ENCODE results near the gene PADI6.

DNA sequence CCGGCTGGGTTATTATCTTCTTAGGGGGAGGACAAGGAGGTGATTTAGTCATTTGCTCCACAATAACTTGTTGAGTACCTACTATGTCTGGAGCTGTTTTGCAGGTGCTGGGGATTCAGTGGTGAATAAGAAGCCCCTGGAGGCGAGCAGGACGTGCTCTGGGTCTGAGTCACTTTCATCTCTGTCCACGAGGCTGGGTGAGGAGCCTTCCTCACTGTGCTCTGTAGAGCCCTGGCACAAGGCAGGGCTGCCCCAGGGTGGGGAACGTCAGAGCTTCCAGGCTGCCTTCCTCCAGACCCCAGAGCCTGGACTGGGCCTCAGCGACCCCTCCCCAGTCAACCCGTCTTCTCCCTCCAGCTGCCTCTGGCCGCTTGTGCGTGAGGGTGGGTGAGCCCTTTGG is 2.5 kb upstream of the PADI6 start:
- no peak for TF ChIP-seq BHLHE40 (IDR thresholded peaks at IDR 0.05; ENCODE audit: low read length)
- TF ChIP-seq MAZ (CRISPR knock-in tag; conservative IDR thresholded peaks at IDR 0.05 in 1 of 2, IDR thresholded peaks at IDR 0.05 in 1 of 2) = no peak
- TF ChIP-seq EZH2 (IDR thresholded peaks at IDR 0.05; ENCODE audit: borderline replicate concordance, low read depth, low read length) = no peak
- TF ChIP-seq, protein P1, sequence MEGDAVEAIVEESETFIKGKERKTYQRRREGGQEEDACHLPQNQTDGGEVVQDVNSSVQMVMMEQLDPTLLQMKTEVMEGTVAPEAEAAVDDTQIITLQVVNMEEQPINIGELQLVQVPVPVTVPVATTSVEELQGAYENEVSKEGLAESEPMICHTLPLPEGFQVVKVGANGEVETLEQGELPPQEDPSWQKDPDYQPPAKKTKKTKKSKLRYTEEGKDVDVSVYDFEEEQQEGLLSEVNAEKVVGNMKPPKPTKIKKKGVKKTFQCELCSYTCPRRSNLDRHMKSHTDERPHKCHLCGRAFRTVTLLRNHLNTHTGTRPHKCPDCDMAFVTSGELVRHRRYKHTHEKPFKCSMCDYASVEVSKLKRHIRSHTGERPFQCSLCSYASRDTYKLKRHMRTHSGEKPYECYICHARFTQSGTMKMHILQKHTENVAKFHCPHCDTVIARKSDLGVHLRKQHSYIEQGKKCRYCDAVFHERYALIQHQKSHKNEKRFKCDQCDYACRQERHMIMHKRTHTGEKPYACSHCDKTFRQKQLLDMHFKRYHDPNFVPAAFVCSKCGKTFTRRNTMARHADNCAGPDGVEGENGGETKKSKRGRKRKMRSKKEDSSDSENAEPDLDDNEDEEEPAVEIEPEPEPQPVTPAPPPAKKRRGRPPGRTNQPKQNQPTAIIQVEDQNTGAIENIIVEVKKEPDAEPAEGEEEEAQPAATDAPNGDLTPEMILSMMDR (IDR thresholded peaks at IDR 0.05 in 2 of 3, conservative IDR thresholded peaks at IDR 0.05 in 1 of 3; ENCODE audit: insufficient read depth in 2 of 3, low read depth in 1 of 3, low read length in 3 of 3) = no peak
- TF ChIP-seq MXI1 (IDR thresholded peaks at IDR 0.05; ENCODE audit: low read depth, low read length) = no peak
- TF ChIP-seq, protein P2, sequence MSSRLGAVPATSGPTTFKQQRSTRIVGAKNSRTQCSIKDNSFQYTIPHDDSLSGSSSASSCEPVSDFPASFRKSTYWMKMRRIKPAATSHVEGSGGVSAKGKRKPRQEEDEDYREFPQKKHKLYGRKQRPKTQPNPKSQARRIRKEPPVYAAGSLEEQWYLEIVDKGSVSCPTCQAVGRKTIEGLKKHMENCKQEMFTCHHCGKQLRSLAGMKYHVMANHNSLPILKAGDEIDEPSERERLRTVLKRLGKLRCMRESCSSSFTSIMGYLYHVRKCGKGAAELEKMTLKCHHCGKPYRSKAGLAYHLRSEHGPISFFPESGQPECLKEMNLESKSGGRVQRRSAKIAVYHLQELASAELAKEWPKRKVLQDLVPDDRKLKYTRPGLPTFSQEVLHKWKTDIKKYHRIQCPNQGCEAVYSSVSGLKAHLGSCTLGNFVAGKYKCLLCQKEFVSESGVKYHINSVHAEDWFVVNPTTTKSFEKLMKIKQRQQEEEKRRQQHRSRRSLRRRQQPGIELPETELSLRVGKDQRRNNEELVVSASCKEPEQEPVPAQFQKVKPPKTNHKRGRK (tag; IDR thresholded peaks at IDR 0.05) = no peak
- TF ChIP-seq POLR2AphosphoS5 (IDR thresholded peaks at IDR 0.05; ENCODE audit: control insufficient read depth, insufficient read depth, low read depth, low read length) = no peak
- TF ChIP-seq, protein P3, sequence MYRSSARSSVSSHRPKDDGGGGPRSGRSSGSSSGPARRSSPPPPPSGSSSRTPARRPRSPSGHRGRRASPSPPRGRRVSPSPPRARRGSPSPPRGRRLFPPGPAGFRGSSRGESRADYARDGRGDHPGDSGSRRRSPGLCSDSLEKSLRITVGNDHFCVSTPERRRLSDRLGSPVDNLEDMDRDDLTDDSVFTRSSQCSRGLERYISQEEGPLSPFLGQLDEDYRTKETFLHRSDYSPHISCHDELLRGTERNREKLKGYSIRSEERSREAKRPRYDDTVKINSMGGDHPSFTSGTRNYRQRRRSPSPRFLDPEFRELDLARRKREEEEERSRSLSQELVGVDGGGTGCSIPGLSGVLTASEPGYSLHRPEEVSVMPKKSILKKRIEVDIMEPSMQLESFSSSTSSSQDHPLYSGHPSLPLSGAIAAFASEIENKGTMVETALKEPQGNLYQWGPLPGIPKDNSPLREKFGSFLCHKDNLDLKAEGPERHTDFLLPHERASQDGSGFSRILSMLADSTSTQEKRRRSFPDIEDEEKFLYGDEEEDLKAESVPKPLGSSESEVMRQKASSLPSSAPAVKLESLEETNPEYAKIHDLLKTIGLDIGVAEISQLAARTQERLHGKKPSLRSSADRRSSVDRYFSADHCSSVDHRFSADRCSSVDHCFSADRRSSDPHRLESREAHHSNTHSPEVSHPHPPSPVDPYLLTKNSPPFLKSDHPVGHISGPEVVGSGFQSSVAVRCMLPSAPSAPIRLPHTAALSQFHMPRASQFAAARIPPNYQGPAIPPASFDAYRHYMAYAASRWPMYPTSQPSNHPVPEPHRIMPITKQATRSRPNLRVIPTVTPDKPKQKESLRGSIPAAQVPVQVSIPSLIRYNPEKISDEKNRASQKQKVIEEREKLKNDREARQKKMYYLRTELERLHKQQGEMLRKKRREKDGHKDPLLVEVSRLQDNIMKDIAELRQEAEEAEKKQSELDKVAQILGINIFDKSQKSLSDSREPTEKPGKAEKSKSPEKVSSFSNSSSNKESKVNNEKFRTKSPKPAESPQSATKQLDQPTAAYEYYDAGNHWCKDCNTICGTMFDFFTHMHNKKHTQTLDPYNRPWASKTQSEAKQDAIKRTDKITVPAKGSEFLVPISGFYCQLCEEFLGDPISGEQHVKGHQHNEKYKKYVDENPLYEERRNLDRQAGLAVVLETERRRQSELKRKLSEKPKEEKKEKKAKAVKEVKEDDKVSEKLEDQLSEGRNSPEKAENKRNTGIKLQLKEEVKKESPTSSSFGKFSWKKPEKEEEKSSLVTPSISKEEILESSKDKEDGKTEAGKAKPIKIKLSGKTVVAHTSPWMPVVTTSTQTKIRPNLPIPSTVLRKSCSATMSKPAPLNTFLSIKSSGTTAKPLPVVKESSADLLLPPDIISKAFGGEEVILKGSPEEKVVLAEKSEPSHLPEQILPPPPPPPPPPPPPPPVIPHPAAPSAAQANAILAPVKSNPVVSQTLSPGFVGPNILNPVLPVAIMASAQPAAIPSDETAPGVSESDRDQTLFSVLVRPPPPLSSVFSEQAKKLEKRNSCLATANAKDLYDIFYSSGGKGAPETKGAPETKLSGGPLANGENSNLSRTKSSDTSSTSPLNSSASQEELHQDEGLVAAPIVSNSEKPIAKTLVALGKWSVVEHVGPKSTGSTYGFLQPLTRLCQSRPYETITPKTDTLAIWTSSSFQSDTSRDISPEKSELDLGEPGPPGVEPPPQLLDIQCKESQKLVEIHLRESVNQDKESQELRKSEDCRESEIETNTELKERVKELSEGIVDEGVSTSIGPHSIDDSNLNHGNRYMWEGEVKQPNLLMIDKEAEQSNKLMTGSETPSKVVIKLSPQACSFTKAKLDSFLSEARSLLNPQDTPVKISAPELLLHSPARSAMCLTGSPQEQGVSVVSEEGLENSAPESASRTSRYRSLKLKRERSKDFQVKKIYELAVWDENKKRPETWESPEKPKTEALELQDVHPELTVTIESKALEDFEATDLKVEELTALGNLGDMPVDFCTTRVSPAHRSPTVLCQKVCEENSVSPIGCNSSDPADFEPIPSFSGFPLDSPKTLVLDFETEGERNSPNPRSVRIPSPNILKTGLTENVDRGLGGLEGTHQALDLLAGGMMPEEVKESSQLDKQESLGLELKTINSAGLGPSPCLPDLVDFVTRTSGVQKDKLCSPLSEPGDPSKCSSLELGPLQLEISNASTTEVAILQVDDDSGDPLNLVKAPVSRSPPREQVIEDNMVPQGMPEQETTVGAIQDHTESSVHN (IDR thresholded peaks at IDR 0.05; ENCODE audit: borderline replicate concordance in 1 of 2, low read depth in 1 of 2) = no peak
- no peak for TF ChIP-seq CBX2 (IDR thresholded peaks at IDR 0.05; ENCODE audit: insufficient read depth, low read length, poor library complexity, severe bottlenecking)
- no peak for TF ChIP-seq GABPB1 (CRISPR knock-in tag; IDR thresholded peaks at IDR 0.05)
- no peak for TF ChIP-seq SREBF1 (IDR thresholded peaks at IDR 0.05; ENCODE audit: borderline replicate concordance, low read depth, low read length)
- TF ChIP-seq ARNT (IDR thresholded peaks at IDR 0.05) = no peak
- TF ChIP-seq PHF8 (IDR thresholded peaks at IDR 0.05; ENCODE audit: borderline replicate concordance, low read length) = no peak
- TF ChIP-seq MYNN (IDR thresholded peaks at IDR 0.05) = no peak
- no peak for TF ChIP-seq MYNN (CRISPR knock-in tag; IDR thresholded peaks at IDR 0.05)
